AG09309 (cell line): ENCODE measurements around the gene CDK15.
"Not testable (repeated sequence)": the region's sequence is repeated elsewhere in the genome, so short reads cannot be mapped to it uniquely, and the experiment has no call there.

Experiments
- DNase-seq: peaks from one replicate; pipeline ENCODE4 v3.0.0-alpha.2; 2010; ENCODE audit warnings: low read depth
- H3K4me3 ChIP-seq: 2 replicates; pipeline ENCODE4 v1.5.1; 2011; ENCODE audit warnings: mild to moderate bottlenecking, low read depth, low read length, moderate library complexity; ENCODE audit not compliant: control insufficient read depth
- CTCF ChIP-seq: IDR thresholded peaks from 2 replicates; pipeline ENCODE4 v1.5.1; 2011; ENCODE audit warnings: mild to moderate bottlenecking, low read depth, low read length, inconsistent platforms; ENCODE audit not compliant: insufficient read depth, control insufficient read depth; ENCODE audit errors: missing control alignments

Gene CDK15

GRCh38 chr2:201808027-201808426, 1.7 kb downstream of the CDK15 start:
- no peak overlapping the region for H3K4me3 ChIP-seq
- no peak for TF ChIP-seq CTCF
- no peak for DNase-seq

GRCh38 chr2:201809633-201810032, 3.3 kb downstream of the CDK15 start:
- DNase-seq, result no peak
- TF ChIP-seq CTCF, result no peak
- no peak overlapping the region for H3K4me3 ChIP-seq

- not testable (repeated sequence) for H3K4me3 ChIP-seq
Measured at GRCh38 chr2:201810604-201811003, 4.3 kb downstream of the CDK15 start.

GRCh38 chr2:201813996-201814760, 7.8 kb downstream of the CDK15 start:
- TF ChIP-seq CTCF, result no peak
- H3K4me3 ChIP-seq, result no peak overlapping the region
- DNase-seq, result no peak

More at GRCh38 chr2:201810604-201811003, 4.3 kb downstream of the CDK15 start:
- not testable (repeated sequence) for DNase-seq

- TF ChIP-seq CTCF, result no peak
- no peak overlapping the region for H3K4me3 ChIP-seq
Measured at GRCh38 chr2:201816657-201817575, 10.6 kb downstream of the CDK15 start.

GRCh38 chr2:201820383-201821007, 14.2 kb downstream of the CDK15 start:
- no peak for TF ChIP-seq CTCF
- no peak for DNase-seq
- no peak overlapping the region for H3K4me3 ChIP-seq

More at GRCh38 chr2:201816657-201817575, 10.6 kb downstream of the CDK15 start:
- DNase-seq, result no peak
